Measurements from ENCODE around the gene HRH2.
"Not testable (repeated sequence)": the region's sequence is repeated elsewhere in the genome, so short reads cannot be mapped to it uniquely, and the experiment has no call there.

Gene HRH2

DNA sequence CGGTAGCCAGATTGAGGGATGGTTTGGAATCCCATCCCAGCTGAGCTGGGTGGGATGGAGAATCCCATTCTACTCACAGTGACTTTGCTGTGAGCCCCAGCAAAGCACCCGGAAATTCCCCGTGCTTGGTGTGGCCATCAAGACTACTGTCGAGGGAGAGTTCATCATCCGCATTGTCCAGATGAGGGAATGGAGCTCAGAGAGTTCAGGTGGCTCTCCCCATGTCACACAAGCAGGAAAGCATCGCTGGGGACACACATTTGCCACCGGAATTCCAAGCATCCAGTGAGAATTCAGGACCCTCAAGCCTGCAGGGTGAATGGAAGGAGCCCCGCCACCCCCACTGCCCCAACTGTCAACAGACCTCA lies 54.4 kb downstream of the HRH2 start:
- Mint-ChIP-seq H3K27me3 (peaks cover 29% of the 10 kb centered on the region), H3K36me3 (no peaks in the 10 kb centered on the region), H3K9me3 (peaks cover 5% of the 10 kb centered on the region), H3K27ac (no peak overlapping the region), H3K4me3 (no peak overlapping the region), H3K4me1 (no peaks in the 10 kb centered on the region)
- DNase-seq (ENCODE audit: low spot score in 2 of 2) (no peak), ATAC-seq (ENCODE audit: low read depth) (no peak)

DNA sequence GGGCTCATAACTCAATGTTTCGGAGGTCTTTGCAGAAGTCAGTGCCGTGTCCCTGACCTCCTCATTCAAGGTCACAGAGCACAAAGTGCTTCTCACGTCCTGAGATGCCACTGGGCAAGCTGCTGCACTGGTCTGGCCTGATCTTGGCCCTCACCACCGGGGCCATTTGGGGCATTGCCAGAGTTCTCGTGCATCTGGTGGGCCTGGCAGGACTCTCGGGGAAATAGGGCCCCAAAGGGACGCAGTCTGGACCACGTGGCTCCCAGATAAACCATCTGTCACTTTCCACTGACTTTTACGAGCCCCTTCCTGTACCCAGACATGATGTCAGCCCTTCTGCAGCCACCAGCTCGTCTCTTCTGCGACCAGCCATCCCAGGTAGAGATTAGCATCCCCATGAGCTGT lies 54.8 kb downstream of the HRH2 start:
- peaks cover 29% of the 10 kb centered on the region for H3K27me3 Mint-ChIP-seq
- H3K4me1 Mint-ChIP-seq = no peaks in the 10 kb centered on the region

DNA sequence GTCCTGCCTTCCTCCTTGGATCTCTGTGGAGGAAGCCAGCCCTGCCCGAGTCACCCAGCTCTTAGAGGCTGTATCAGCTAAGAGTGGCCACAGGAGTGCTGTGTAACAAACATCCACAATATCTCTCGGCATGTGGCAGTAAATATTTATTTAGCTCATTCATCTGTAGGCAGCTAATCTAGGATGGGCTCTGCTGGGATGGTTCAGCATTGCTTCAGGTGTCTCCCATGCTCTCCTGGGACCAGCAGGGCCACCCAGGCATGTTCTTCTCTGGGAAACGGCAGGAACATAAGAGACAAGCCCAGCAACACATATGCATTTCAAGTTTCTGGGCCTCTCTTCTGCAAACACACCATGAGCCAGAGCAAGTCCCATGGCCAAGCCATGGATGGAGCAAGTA lies 56.1 kb downstream of the HRH2 start:
- DNase-seq (ENCODE audit: low spot score in 2 of 2) = no peak
- no peak overlapping the region for H3K27ac Mint-ChIP-seq
- peaks cover 25% of the 10 kb centered on the region for H3K27me3 Mint-ChIP-seq
- H3K4me3 Mint-ChIP-seq = no peak overlapping the region
- no peaks in the 10 kb centered on the region for H3K4me1 Mint-ChIP-seq
- no peaks in the 10 kb centered on the region for H3K36me3 Mint-ChIP-seq
- peaks cover 5% of the 10 kb centered on the region for H3K9me3 Mint-ChIP-seq
- no peak for ATAC-seq (ENCODE audit: low read depth)

More for the DNA sequence above, 54.8 kb downstream of the HRH2 start:
- DNase-seq (ENCODE audit: low spot score in 2 of 2) (no peak), ATAC-seq (ENCODE audit: low read depth) (no peak)
- Mint-ChIP-seq H3K36me3 (no peaks in the 10 kb centered on the region), H3K27ac (no peak overlapping the region), H3K9me3 (peaks cover 5% of the 10 kb centered on the region), H3K4me3 (no peak overlapping the region)

DNA sequence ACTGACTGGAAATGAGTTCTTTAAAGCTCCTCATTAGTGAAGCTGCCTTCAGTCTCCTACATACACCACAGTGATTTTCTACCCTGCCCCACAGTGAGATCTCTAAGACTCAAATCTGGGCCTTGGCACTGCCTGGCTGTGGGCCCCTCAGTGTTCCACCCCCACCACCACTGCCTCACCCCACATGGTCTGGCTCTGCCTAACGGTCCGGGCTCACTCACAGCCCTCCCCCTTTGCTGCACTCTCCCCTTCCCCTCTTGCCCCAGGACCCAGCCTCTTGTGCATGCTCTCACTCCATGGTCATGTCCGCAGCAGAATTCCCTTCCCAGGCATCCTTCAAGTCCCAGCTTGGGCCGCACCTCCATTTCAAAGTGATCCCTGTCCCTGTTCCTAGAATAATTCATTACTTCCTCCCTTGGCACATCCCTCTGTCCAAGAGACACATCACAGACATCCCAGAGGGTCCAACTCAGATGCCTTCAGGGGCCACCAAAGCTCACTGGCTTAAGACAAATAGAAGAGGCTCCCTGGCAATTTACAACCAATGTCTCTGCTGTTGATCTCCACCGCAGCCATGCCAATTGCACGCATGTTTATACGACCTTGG lies 56.7 kb downstream of the HRH2 start:
- no peaks in the 10 kb centered on the region for H3K4me1 Mint-ChIP-seq
- H3K4me3 Mint-ChIP-seq = no peak overlapping the region
- peaks cover 23% of the 10 kb centered on the region for H3K27me3 Mint-ChIP-seq
- ATAC-seq (ENCODE audit: low read depth) = no peak
- DNase-seq (ENCODE audit: low spot score in 2 of 2) = no peak
- H3K9me3 Mint-ChIP-seq = peaks cover 5% of the 10 kb centered on the region
- H3K36me3 Mint-ChIP-seq = no peaks in the 10 kb centered on the region
- no peak overlapping the region for H3K27ac Mint-ChIP-seq

DNA sequence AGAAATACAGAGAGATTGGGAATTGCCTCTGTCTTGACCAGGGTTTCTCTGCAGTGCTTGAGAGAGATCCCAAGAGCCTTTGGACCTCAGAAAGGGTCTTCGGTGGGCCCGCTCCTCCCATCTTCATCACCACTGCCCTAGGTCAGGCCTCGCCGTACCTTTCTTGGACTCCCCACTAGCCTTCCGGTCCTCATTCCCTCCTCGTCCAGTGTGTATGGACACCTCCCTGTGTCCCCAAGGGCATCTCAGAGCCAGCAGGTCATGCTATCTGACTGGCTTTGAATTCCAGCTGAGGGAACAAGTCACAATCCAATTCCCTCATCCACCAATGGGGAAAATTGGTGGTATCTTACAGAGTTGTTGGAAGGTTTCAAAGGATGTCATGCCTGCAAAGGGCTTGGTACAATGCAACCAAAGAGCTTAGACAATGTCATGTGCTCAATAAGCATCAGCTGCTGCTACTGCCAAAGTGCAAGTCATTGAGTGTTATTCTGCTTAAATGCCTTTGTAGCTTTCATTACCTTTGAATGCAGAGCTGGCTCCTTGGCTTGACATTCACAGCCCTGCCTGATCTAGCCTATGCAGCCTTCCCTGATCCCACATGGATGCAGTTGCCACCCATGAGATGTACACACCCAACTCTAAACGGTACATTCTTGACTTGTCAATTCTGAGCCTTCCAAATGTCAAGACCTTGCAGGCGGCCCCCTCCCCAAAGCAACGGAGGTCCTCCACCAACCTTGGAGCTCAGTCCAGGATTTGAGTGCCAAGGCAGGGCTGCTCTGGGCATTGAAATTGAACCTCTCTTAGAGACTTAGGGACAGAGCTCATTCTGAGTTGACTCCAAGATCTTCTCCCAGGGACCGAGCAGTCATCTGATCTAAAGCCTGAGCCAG lies 58.0 kb downstream of the HRH2 start:
- no peaks in the 10 kb centered on the region for H3K4me1 Mint-ChIP-seq
- no peak overlapping the region for H3K27ac Mint-ChIP-seq
- no peak for ATAC-seq (ENCODE audit: low read depth)
- no peak for DNase-seq (ENCODE audit: low spot score in 2 of 2)
- H3K9me3 Mint-ChIP-seq = peaks cover 5% of the 10 kb centered on the region
- H3K4me3 Mint-ChIP-seq = no peak overlapping the region
- peaks cover 19% of the 10 kb centered on the region for H3K27me3 Mint-ChIP-seq
- H3K36me3 Mint-ChIP-seq = no peaks in the 10 kb centered on the region

DNA sequence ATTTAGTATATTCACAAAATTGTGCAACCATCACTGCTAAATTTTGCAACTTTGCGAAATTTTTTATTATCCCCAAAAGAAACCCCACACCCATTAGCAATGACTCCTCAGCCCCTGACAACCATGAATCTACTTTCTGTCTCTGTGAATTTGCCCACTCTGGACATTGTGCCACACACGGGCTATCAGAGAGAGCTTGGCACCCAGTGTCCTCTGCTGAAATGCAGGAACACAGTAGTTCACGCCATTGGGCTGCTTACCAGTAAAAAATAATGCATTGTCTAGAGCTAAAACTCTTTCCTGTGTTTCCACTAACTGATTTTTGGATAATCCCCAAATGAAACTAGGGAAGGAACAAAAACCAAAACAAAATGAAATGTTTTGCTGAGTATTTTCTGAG lies 60.0 kb downstream of the HRH2 start:
- H3K4me3 Mint-ChIP-seq = no peak overlapping the region
- peaks cover 5% of the 10 kb centered on the region for H3K9me3 Mint-ChIP-seq
- H3K27me3 Mint-ChIP-seq = peaks cover 9% of the 10 kb centered on the region
- no peak for ATAC-seq (ENCODE audit: low read depth)
- DNase-seq (ENCODE audit: low spot score in 2 of 2) = no peak
- no peaks in the 10 kb centered on the region for H3K36me3 Mint-ChIP-seq
- H3K27ac Mint-ChIP-seq = no peak overlapping the region
- no peaks in the 10 kb centered on the region for H3K4me1 Mint-ChIP-seq

DNA sequence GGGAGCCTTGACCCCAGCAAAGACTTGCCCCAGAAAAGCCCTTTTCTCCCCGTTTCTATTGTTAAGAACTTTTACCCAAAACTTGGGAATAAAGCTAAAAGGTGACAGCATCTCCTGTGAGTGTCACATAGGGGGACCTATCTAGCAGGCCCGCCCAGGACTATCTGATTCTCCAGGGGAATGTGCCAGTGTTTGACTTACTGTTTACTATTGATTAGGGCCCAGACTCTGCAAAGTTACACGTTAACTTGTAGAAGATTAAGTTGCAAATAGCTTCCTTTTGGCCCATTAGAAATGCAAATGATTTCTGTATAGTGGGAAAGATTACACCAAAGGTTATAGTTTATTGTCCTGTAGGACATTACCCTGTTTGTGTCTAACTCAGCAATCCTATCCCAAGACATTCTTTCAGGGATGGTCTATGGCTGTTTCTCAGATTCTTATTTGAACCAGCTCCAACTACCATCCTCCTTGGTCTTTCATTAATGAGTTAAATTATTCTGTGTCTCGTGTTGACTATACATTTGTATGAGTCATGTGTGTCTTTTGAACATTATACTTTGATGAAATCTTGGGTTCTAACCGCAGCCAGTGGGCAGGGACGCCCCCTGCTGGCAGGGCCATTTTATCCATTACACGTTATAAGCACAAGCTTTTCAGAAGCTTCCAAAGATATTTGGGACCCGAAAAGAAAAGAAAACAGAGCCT lies 60.7 kb downstream of the HRH2 start:
- peaks cover 9% of the 10 kb centered on the region for H3K27me3 Mint-ChIP-seq
- H3K4me1 Mint-ChIP-seq = no peaks in the 10 kb centered on the region
- DNase-seq (ENCODE audit: low spot score in 2 of 2) (no peak), ATAC-seq (ENCODE audit: low read depth) (no peak)
- H3K27ac Mint-ChIP-seq = no peak overlapping the region
- H3K9me3 Mint-ChIP-seq = peaks cover 5% of the 10 kb centered on the region
- H3K4me3 Mint-ChIP-seq = no peak overlapping the region
- H3K36me3 Mint-ChIP-seq = no peaks in the 10 kb centered on the region

DNA sequence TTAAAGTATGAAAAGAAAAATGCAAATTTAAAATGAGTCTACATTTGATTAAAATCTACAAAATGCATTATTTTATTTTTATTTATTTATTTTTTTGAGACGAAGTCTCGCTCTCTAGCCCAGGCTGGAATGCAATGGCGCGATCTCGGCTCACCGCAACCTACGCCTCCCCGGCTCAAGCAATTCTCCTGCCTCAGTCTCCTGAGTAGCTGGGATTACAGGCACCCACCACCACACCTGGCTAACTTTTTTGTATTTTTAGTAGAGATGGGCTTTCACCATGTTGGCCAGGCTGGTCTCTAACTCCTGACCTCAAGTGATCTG lies 61.2 kb downstream of the HRH2 start:
- H3K36me3 Mint-ChIP-seq; H3K4me1 Mint-ChIP-seq; H3K4me3 Mint-ChIP-seq; H3K9me3 Mint-ChIP-seq; H3K27ac Mint-ChIP-seq; H3K27me3 Mint-ChIP-seq; ATAC-seq (ENCODE audit: low read depth); DNase-seq (ENCODE audit: low spot score in 2 of 2): not testable (repeated sequence)

DNA sequence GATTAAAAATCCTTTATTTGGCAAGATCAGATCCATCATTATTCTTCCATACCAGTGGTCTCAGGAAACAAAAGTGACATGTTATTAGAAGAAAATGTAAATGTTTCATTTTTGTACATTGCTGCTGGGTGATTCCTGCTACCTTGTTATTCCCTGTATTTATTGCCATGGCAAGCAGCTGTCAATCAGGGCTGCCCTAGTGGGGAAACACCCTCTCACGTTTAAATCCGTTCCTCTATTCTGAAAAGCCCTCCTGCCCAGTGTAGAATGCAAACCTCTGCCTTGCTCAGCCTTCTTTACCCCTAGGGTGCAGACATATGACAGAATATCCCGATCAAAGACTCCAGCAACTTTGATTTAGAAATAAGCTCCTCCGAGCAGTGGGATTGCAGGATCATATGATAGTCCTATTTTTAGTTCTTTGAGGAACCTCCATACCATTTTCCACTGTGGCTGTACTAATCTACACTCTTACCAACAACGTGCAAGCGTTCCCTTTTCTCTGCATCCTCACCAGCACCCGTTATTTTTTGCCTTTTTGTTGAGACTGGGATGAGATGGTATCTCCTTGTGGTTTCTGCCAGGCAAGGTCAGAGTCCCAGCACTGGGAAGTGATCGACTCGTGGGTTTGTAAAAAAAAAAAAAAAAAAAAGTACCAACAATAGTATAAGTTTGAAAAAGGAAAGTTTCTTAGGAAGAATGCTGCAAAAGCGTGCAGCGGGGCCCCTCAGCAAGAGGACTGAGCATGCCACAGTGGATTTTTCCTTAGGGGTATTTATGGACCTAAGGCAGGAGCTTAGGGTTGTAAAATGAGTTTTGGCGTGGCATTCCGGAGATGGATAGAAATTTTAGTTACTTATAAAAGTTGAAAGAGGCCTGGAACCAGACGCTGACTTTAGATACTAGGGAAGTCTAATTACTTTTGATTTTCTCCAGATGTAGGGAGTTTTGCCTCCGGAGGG lies 66.7 kb downstream of the HRH2 start:
- Mint-ChIP-seq H3K4me1 (peaks cover 1% of the 10 kb centered on the region), H3K4me3 (no peak overlapping the region), H3K27me3 (peaks cover 6% of the 10 kb centered on the region), H3K27ac (no peak overlapping the region), H3K9me3 (peaks cover 3% of the 10 kb centered on the region), H3K36me3 (no peaks in the 10 kb centered on the region)
- DNase-seq (ENCODE audit: low spot score in 2 of 2) (no peak), ATAC-seq (ENCODE audit: low read depth) (no peak)

DNA sequence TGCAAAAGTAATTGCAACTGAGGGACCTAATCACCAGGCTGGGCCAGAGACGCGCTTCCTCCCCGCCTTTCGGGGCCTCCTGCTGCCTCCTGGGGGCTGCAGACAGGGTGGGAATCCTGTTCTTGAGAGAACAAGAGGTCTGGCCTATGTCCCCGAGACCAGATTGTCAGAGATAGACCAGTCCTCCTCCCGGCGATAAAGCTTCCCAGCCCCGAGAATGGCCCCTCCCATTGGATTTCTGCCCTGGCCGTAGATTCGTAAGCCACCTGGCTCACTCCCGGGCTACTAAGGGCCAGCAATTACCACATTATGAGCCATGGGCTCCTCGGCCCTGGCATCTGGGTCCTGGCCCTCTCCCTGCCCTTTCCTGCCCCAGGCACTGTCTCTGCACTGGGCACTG lies 70.4 kb downstream of the HRH2 start:
- Mint-ChIP-seq H3K36me3 (no peaks in the 10 kb centered on the region), H3K27ac (no peak overlapping the region), H3K9me3 (peaks cover 3% of the 10 kb centered on the region), H3K27me3 (peaks cover 15% of the 10 kb centered on the region), H3K4me3 (no peak overlapping the region), H3K4me1 (peaks cover 6% of the 10 kb centered on the region)
- ATAC-seq (ENCODE audit: low read depth) (no peak), DNase-seq (ENCODE audit: low spot score in 2 of 2) (no peak)

DNA sequence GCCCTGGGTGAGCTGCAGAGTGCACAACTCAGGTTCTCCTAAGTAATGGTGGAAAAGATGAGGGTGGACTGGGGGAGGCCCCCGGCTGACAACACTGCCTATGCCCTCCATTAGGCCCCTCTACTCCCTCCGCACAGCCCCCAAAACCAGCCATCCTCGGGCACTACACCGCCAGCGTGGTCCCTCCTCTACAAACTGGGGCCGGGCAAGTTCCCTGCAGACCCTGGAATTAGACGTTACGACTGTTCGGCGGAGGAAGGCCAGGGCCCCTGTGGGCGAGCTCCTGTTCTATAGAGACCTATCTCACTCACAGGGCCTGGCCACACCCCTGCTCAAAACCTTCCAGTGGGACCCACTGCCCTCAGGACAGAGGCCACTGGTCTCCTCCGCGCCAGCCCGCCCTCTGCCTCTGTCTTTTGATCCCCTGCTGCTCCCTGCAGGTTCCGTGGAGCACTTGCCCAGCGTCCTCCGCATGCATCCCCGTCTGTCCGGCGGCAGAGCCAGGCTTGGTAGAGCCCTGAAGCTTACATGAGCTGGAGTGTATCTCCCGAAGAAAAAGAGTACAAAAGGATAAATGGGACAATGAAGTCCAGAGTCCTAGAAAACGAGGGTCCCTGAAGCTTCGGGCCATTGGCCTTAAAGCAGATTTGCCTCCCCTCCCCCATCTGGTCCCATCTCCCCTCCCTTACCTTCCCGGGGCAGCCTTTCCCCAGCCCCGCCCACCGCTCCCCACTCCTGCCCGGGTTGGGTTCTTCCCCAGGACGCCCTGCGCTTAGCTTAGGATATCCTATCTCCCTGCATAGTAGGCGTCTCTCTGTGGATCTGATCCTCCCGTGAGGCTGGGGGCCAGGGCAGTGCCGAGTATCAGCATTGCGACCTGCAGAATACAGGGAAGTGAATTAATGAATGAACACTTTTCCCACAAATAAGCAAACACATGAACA lies 71.3 kb downstream of the HRH2 start:
- Mint-ChIP-seq H3K27ac (no peak overlapping the region), H3K4me1 (peaks cover 6% of the 10 kb centered on the region), H3K27me3 (peaks cover 21% of the 10 kb centered on the region), H3K9me3 (peaks cover 3% of the 10 kb centered on the region), H3K36me3 (no peaks in the 10 kb centered on the region), H3K4me3 (no peak overlapping the region)
- peak; percentile 10 for ATAC-seq (ENCODE audit: low read depth)
- DNase-seq (ENCODE audit: low spot score in 2 of 2) = no peak

DNA sequence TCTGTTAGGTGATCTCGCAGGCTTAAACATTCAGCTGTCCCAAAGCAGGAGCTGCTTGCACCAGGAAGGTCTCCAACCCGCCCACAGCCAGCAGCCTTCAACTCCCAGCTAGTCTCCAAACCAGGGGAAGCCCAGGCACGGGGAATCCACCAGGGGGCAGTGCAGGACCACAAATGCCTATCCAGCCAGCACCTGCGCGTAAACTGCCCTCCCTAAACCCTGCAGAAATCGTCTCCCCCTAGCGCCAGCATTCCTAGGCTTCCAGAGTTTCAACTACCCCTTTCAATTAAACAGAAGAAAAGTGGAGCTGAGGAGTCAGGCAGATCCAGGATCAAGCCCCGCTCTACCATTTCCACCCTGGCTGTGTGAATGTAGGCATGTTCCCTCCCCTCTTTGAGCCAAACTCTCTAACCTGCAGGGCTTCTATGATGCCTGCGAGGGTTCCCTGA lies 72.0 kb downstream of the HRH2 start:
- no peaks in the 10 kb centered on the region for H3K36me3 Mint-ChIP-seq
- DNase-seq (ENCODE audit: low spot score in 2 of 2) = peak; percentile 83 to 87
- peaks cover 3% of the 10 kb centered on the region for H3K9me3 Mint-ChIP-seq
- peaks cover 21% of the 10 kb centered on the region for H3K27me3 Mint-ChIP-seq
- no peak overlapping the region for H3K4me3 Mint-ChIP-seq
- ATAC-seq (ENCODE audit: low read depth) = peak; percentile 87
- H3K27ac Mint-ChIP-seq = no peak overlapping the region
- peaks cover 6% of the 10 kb centered on the region for H3K4me1 Mint-ChIP-seq

DNA sequence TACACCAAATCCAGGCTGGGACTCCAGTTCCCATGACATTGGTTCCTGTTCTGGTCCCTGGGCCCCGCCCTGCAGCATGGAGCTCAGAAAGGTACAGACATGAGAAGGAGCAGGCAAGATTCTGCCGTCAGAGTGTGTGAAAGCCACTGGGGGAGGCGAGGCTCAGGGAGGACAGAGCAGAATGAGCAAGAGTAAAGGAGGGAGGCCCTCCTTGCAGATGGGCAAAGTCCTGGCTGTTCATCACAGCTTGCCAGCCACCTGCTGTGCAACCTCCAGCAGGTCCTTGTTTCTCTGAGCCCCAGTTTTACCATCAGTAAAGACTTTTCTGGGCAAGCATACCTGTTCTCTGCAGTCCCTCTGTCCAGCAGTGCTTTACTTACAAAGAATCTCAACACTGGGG lies 73.3 kb downstream of the HRH2 start:
- Mint-ChIP-seq H3K27ac (no peak overlapping the region), H3K36me3 (no peaks in the 10 kb centered on the region), H3K4me1 (peaks cover 6% of the 10 kb centered on the region), H3K4me3 (no peak overlapping the region), H3K27me3 (peaks cover 23% of the 10 kb centered on the region), H3K9me3 (peaks cover 3% of the 10 kb centered on the region)
- ATAC-seq (ENCODE audit: low read depth) (no peak), DNase-seq (ENCODE audit: low spot score in 2 of 2) (no peak)

Measured in memory B cell (primary cell).